Colonic mucosa (tissue), 4 donors: ENCODE results near the gene ANKRD6. TPM values are rescaled to one million over a fixed set of nuclear protein-coding genes. Genes with fewer than 3 reads are reported as not detected.

ENCODE experiments used
- DNase-seq: peaks from one replicate; pipeline ENCODE4 v3.0.0-alpha.2; 2020
- H3K27ac ChIP-seq: fragments of 200-600 bp; one replicate; pipeline ENCODE4 v1.8.0; 2021
- H3K27me3 ChIP-seq: fragments of 200-600 bp; one replicate; pipeline ENCODE4 v1.8.0; 2021
- H3K36me3 ChIP-seq: fragments of 200-600 bp; one replicate; pipeline ENCODE4 v1.8.0; 2021
- H3K4me1 ChIP-seq: fragments of 200-600 bp; one replicate; pipeline ENCODE4 v1.8.0; 2021; ENCODE audit warnings: mild to moderate bottlenecking
- H3K4me3 ChIP-seq: fragments of 200-600 bp; one replicate; pipeline ENCODE4 v1.8.0; 2021
- H3K9ac ChIP-seq, 2 donors: one replicate each; pipeline ENCODE4 v1.7.0; 2013; ENCODE audit warnings: control low read depth in 2 of 2, low read depth in 2 of 2, low read length in 2 of 2
- H3K9me3 ChIP-seq: fragments of 200-600 bp; one replicate; pipeline ENCODE4 v1.8.0; 2021
- intact Hi-C: fragments of 100-400 bp; cut with DNase I; formaldehyde crosslinking; loops from one replicate; pipeline ENCODE4 v1.14.1; 2022
- total RNA-seq, 2 donors: library from RNA; stranded (reverse); fragmentation: NEBNext Ultra II Directional in 1 of 2; extraction: Animal tissue kit (Norgen Biotek cat#: 25700) in 1 of 2; gene quantifications; one replicate each; pipeline ENCODE4 v1.2.1, GENCODE V29; 2021
- TF ChIP-seq, protein P1 (sequence below): fragments of 200-600 bp; IDR thresholded peaks from one replicate; pipeline ENCODE4 v1.8.0; 2022; ENCODE audit warnings: antibody characterized with exemption, mild to moderate bottlenecking
- donor health status: healthy.
- donor health status: DM: no; HTN: no; CAD: no.
- donor health status: DM: no; HTN: no; CAD: no.

The ANKRD6 gene
- total RNA-seq, 2 donors from 2014 or later: 1.6 to 3.1 TPM

- intact Hi-C loops: no loop called here
- Histone ChIP-seq H3K36me3 (no peaks in the 10 kb centered on the region), H3K9ac (no peak overlapping the region), H3K27ac (no peak overlapping the region), H3K4me3 (no peak overlapping the region), H3K27me3 (no peaks in the 10 kb centered on the region), H3K4me1 (no peaks in the 10 kb centered on the region), H3K9me3 (no peaks in the 10 kb centered on the region)
- DNase-seq: no peak
- TF ChIP-seq, protein P1, sequence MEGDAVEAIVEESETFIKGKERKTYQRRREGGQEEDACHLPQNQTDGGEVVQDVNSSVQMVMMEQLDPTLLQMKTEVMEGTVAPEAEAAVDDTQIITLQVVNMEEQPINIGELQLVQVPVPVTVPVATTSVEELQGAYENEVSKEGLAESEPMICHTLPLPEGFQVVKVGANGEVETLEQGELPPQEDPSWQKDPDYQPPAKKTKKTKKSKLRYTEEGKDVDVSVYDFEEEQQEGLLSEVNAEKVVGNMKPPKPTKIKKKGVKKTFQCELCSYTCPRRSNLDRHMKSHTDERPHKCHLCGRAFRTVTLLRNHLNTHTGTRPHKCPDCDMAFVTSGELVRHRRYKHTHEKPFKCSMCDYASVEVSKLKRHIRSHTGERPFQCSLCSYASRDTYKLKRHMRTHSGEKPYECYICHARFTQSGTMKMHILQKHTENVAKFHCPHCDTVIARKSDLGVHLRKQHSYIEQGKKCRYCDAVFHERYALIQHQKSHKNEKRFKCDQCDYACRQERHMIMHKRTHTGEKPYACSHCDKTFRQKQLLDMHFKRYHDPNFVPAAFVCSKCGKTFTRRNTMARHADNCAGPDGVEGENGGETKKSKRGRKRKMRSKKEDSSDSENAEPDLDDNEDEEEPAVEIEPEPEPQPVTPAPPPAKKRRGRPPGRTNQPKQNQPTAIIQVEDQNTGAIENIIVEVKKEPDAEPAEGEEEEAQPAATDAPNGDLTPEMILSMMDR: no peak
Observed at GRCh38 chr6:89566930-89567629, 134.1 kb downstream of the ANKRD6 start.

- Histone ChIP-seq H3K27me3 (no peaks in the 10 kb centered on the region), H3K36me3 (no peaks in the 10 kb centered on the region), H3K9ac (no peak overlapping the region), H3K4me3 (no peak overlapping the region), H3K27ac (no peak overlapping the region), H3K9me3 (no peaks in the 10 kb centered on the region), H3K4me1 (no peaks in the 10 kb centered on the region)
- DNase-seq: no peak
- intact Hi-C loops: no loop called here
- TF ChIP-seq, protein P1: no peak
Observed at GRCh38 chr6:89567630-89568390, 134.9 kb downstream of the ANKRD6 start.

DNA sequence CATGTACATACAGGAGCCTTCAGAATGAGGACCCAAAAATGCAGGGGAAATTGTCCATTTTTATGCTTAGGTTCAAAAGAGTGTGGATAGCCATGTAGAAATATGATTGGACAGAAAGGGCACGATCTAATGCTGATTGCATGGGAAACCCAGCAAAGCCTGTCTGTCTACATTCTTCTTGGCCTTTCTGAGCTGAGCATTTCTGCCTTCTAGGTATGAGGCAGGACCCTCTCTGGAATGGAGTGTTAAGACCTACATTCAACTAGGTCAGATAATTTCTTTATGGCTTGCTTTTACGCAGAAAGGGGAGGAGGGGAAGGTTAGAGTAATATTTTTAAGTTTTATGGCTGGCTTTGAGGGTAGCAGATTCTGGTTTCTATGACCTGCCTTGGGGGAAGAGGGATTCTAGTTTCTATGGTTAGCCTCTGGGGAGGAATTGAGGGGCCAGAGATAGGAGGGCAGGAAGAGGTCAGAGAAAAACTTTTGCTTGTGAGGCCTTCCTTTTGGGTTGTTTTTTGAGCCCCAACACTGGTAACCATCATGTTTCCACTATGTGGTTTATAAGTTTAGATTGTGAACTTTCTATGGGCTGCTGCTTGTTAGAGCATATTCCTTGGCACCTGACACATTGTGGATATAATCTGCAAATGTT is 142.1 kb downstream of the ANKRD6 start:
- no peak overlapping the region for H3K9ac ChIP-seq
- intact Hi-C loops: no loop called here
- no peaks in the 10 kb centered on the region for H3K4me1 ChIP-seq
- no peak for DNase-seq
- no peak overlapping the region for H3K4me3 ChIP-seq
- no peaks in the 10 kb centered on the region for H3K9me3 ChIP-seq
- no peak overlapping the region for H3K27ac ChIP-seq
- H3K36me3 ChIP-seq: no peaks in the 10 kb centered on the region
- no peaks in the 10 kb centered on the region for H3K27me3 ChIP-seq
- TF ChIP-seq, protein P1: no peak

DNA sequence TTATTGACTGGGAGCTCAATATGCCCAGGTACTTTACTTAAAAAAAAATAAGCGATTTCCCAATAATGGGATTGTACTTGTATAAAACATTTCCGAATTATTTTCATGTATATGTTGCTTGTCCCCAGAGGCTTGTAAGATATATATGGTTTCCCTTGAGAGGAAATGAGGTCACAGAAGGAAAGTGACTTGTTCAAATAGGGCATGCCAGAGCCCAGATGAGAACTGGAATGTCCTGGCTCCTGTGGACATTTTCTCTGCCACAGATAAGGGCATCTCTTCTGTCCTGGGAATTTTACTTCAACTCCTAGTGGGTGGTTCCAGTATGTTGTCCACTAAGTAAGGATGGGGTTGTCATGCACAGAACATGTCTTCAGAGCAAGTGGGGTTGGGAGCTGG is 142.6 kb downstream of the ANKRD6 start:
- TF ChIP-seq, protein P1: no peak
- intact Hi-C loops: no loop called here
- no peak for DNase-seq
- no peak overlapping the region for H3K9ac ChIP-seq
- no peaks in the 10 kb centered on the region for H3K4me1 ChIP-seq
- H3K27ac ChIP-seq: no peak overlapping the region
- no peaks in the 10 kb centered on the region for H3K27me3 ChIP-seq
- no peaks in the 10 kb centered on the region for H3K9me3 ChIP-seq
- H3K4me3 ChIP-seq: no peak overlapping the region
- H3K36me3 ChIP-seq: no peaks in the 10 kb centered on the region

- no peaks in the 10 kb centered on the region for H3K36me3 ChIP-seq
- H3K27ac ChIP-seq: no peak overlapping the region
- H3K9me3 ChIP-seq: no peaks in the 10 kb centered on the region
- H3K4me1 ChIP-seq: no peaks in the 10 kb centered on the region
- TF ChIP-seq, protein P1: no peak
- intact Hi-C loops: no loop called here
- no peak overlapping the region for H3K4me3 ChIP-seq
- no peak overlapping the region for H3K9ac ChIP-seq
- DNase-seq: no peak
- no peaks in the 10 kb centered on the region for H3K27me3 ChIP-seq
Observed at GRCh38 chr6:89580997-89581666, 148.2 kb downstream of the ANKRD6 start.
